Measurements from ENCODE around the gene MXRA8. TPM values are rescaled to one million over a fixed set of nuclear protein-coding genes. Genes with fewer than 3 reads are reported as not detected.
"Not testable (repeated sequence)": the region's sequence is repeated elsewhere in the genome, so short reads cannot be mapped to it uniquely, and the experiment has no call there.

The MXRA8 gene
- total RNA-seq, result under 1 TPM; 0.26 to 0.29 TPM
- polyA plus RNA-seq, result 0.61 TPM

- Mint-ChIP-seq H3K4me3 (peak within 1 kb of the TSS in 6 of 7 donors; percentile 23 to 75 (median 57)), H3K4me1 (peaks cover 3 to 24% (median 5%) of the 10 kb centered on the region in 3 donors), H3K9me3 (no peaks in the 10 kb centered on the region), H3K27me3 (peaks cover 10 to 24% of the 10 kb centered on the region in 2 donors), H3K36me3 (no peaks in the 10 kb centered on the region), H3K27ac (peak within 1 kb of the TSS in 3 of 8 donors; percentile 36 to 71 (median 50))
- no peak within 1 kb of the TSS for H3K4me3 ChIP-seq (ENCODE audit: low read length)
- ChIA-PET CTCF (interaction anchor here (2.2 kb wide), 1 partner anchor 14 kb away, joined by 9 read pairs; no protein-coding TSS in a partner anchor), POLR2A (interaction anchor here (0.6 kb wide), 2 partner anchors 41 to 242 kb away, joined by 3 read pairs; partner anchors contain the start of gene CCNL2)
- H3K9me3 ChIP-seq (ENCODE audit: low read length), result no peaks in the 10 kb centered on the region
- no peaks in the 10 kb centered on the region for H3K36me3 ChIP-seq (ENCODE audit: insufficient read depth, low read length)
- no peak for DNase-seq
- H3K27ac ChIP-seq (ENCODE audit: low read depth, low read length), result peak within 1 kb of the TSS; percentile 1
- H3K27me3 ChIP-seq (ENCODE audit: insufficient read depth, low read length, poor library complexity, severe bottlenecking), result no peaks in the 10 kb centered on the region
- H3K4me1 ChIP-seq (ENCODE audit: insufficient read depth, low read length), result peaks cover 17% of the 10 kb centered on the region
These were observed at the start of gene MXRA8 for GRCh38 chr1:1358433-1359271. MXRA8 (minus strand) TSS chr1:1358555; CDS start chr1:1358504, 51 bp downstream.

GRCh38 chr1:1407636-1408318 lies 49.4 kb upstream of the MXRA8 start:
- H3K36me3 Mint-ChIP-seq, result peaks cover 0 to 49% (median 10%) of the 10 kb centered on the region in 3 donors

GRCh38 chr1:1406821-1407635 lies 48.7 kb upstream of the MXRA8 start, which contains the start of gene MRPL20:
MRPL20 (minus strand) TSS chr1:1407293; CDS start chr1:1407217, 76 bp downstream.
- Histone ChIP-seq H3K4me1 (ENCODE audit: insufficient read depth, low read length) (peaks cover 39% of the 10 kb centered on the region), H3K36me3 (ENCODE audit: insufficient read depth, low read length) (peaks cover 33% of the 10 kb centered on the region), H3K4me3 (ENCODE audit: low read length) (peak within 1 kb of the TSS; percentile 94), H3K27ac (ENCODE audit: low read depth, low read length) (peak within 1 kb of the TSS; percentile 96), H3K9me3 (ENCODE audit: low read length) (no peaks in the 10 kb centered on the region), H3K27me3 (ENCODE audit: insufficient read depth, low read length, poor library complexity, severe bottlenecking) (no peaks in the 10 kb centered on the region)
- DNase-seq, result peak; percentile 94 to 97 (median 95)
- Mint-ChIP-seq H3K4me3 (peak within 1 kb of the TSS; percentile 90 to 97 (median 93)), H3K27me3 (no peaks in the 10 kb centered on the region), H3K9me3 (no peaks in the 10 kb centered on the region), H3K27ac (peak within 1 kb of the TSS; percentile 78 to 97 (median 92)), H3K4me1 (peaks cover 29 to 50% (median 36%) of the 10 kb centered on the region in 3 donors), H3K36me3 (peaks cover 0 to 56% (median 10%) of the 10 kb centered on the region in 3 donors)
- ChIA-PET POLR2A (interaction anchor here (0.8 to 2.8 kb wide), 6 partner anchors 8 to 104 kb away, joined by 3 to 25 read pairs (median 4); partner anchors contain the start of genes ATAD3A, AURKAIP1 and CCNL2), CTCF (interaction anchor here (1.1 to 1.7 kb wide), 3 partner anchors 8 to 97 kb away, joined by 3 to 5 read pairs (median 4); partner anchors contain the start of gene CCNL2)

More at GRCh38 chr1:1407636-1408318, 49.4 kb upstream of the MXRA8 start:
- Histone ChIP-seq H3K4me3 (ENCODE audit: low read length) (peak overlapping the region; percentile 94), H3K27ac (ENCODE audit: low read depth, low read length) (peak overlapping the region; percentile 96), H3K27me3 (ENCODE audit: insufficient read depth, low read length, poor library complexity, severe bottlenecking) (no peaks in the 10 kb centered on the region), H3K36me3 (ENCODE audit: insufficient read depth, low read length) (peaks cover 26% of the 10 kb centered on the region), H3K4me1 (ENCODE audit: insufficient read depth, low read length) (peaks cover 36% of the 10 kb centered on the region), H3K9me3 (ENCODE audit: low read length) (no peaks in the 10 kb centered on the region)
- DNase-seq, result peak in 1 of 5 donors; percentile 16
- Mint-ChIP-seq H3K4me3 (peak overlapping the region; percentile 78 to 96 (median 90)), H3K27me3 (no peaks in the 10 kb centered on the region), H3K27ac (peak overlapping the region; percentile 60 to 90 (median 85)), H3K4me1 (peaks cover 29 to 47% (median 36%) of the 10 kb centered on the region in 3 donors), H3K9me3 (peaks cover 0 to 2% (median 0%) of the 10 kb centered on the region in 5 donors)
- POLR2A ChIA-PET, result interaction anchor here (0.8 to 2.8 kb wide), 5 partner anchors 9 to 104 kb away, joined by 3 to 25 read pairs (median 5); partner anchors contain the start of genes ATAD3A, AURKAIP1 and CCNL2
- CTCF ChIA-PET, result interaction anchor here (1.0 to 1.7 kb wide), 5 partner anchors 9 to 97 kb away, joined by 3 to 5 read pairs (median 4); partner anchors contain the start of genes AURKAIP1 and CCNL2

GRCh38 chr1:1406101-1406820 lies 47.9 kb upstream of the MXRA8 start:
- Histone ChIP-seq H3K4me3 (ENCODE audit: low read length) (peak overlapping the region; percentile 94), H3K27ac (ENCODE audit: low read depth, low read length) (peak overlapping the region; percentile 96), H3K9me3 (ENCODE audit: low read length) (no peaks in the 10 kb centered on the region), H3K27me3 (ENCODE audit: insufficient read depth, low read length, poor library complexity, severe bottlenecking) (no peaks in the 10 kb centered on the region), H3K36me3 (ENCODE audit: insufficient read depth, low read length) (peaks cover 38% of the 10 kb centered on the region), H3K4me1 (ENCODE audit: insufficient read depth, low read length) (peaks cover 41% of the 10 kb centered on the region)
- ChIA-PET CTCF (interaction anchor here (1.1 to 1.7 kb wide), 2 partner anchors 33 to 35 kb away, joined by 3 to 4 read pairs; no protein-coding TSS in a partner anchor), POLR2A (interaction anchor here (1.0 to 2.8 kb wide), 3 partner anchors 20 to 105 kb away, joined by 4 to 16 read pairs (median 5); partner anchors contain the start of genes ATAD3A and AURKAIP1)
- peak overlapping the region; percentile 78 to 97 (median 90) for H3K27ac Mint-ChIP-seq
- no peaks in the 10 kb centered on the region for H3K9me3 Mint-ChIP-seq
- no peak for DNase-seq
- peaks cover 0 to 64% (median 10%) of the 10 kb centered on the region in 3 donors for H3K36me3 Mint-ChIP-seq
- H3K27me3 Mint-ChIP-seq, result no peaks in the 10 kb centered on the region
- peak overlapping the region; percentile 90 to 97 (median 93) for H3K4me3 Mint-ChIP-seq
- peaks cover 29 to 55% (median 37%) of the 10 kb centered on the region in 3 donors for H3K4me1 Mint-ChIP-seq

- Mint-ChIP-seq H3K9me3 (no peaks in the 10 kb centered on the region), H3K27ac (peak overlapping the region in 7 of 8 donors; percentile 2 to 87 (median 19)), H3K4me3 (peak overlapping the region; percentile 11 to 97 (median 28)), H3K36me3 (peaks cover 0 to 78% (median 10%) of the 10 kb centered on the region in 3 donors), H3K4me1 (peaks cover 34 to 63% (median 46%) of the 10 kb centered on the region in 3 donors), H3K27me3 (peaks cover 0 to 4% of the 10 kb centered on the region in 2 donors)
- Histone ChIP-seq H3K36me3 (ENCODE audit: insufficient read depth, low read length) (peaks cover 48% of the 10 kb centered on the region), H3K9me3 (ENCODE audit: low read length) (no peaks in the 10 kb centered on the region), H3K4me1 (ENCODE audit: insufficient read depth, low read length) (peaks cover 45% of the 10 kb centered on the region), H3K4me3 (ENCODE audit: low read length) (no peak overlapping the region), H3K27me3 (ENCODE audit: insufficient read depth, low read length, poor library complexity, severe bottlenecking) (no peaks in the 10 kb centered on the region), H3K27ac (ENCODE audit: low read depth, low read length) (no peak overlapping the region)
- POLR2A ChIA-PET, result no interaction called here
- DNase-seq, result no peak
- CTCF ChIA-PET, result interaction anchor here (1.2 kb wide), 1 partner anchor 37 kb away, joined by 3 read pairs; no protein-coding TSS in a partner anchor
These were observed 45.3 kb upstream of the MXRA8 start for GRCh38 chr1:1403653-1404052.

GRCh38 chr1:1402901-1403392 lies 44.6 kb upstream of the MXRA8 start:
- Mint-ChIP-seq H3K36me3 (peaks cover 0 to 81% (median 10%) of the 10 kb centered on the region in 3 donors), H3K4me1 (peaks cover 34 to 62% (median 44%) of the 10 kb centered on the region in 3 donors), H3K27ac (peak overlapping the region in 4 of 8 donors; percentile 2 to 97 (median 45)), H3K4me3 (peak overlapping the region in 4 of 7 donors; percentile 15 to 97 (median 38))
- H3K27me3 Mint-ChIP-seq; H3K4me3 ChIP-seq (ENCODE audit: low read length); DNase-seq; H3K27ac ChIP-seq (ENCODE audit: low read depth, low read length); H3K27me3 ChIP-seq (ENCODE audit: insufficient read depth, low read length, poor library complexity, severe bottlenecking); H3K9me3 Mint-ChIP-seq; H3K9me3 ChIP-seq (ENCODE audit: low read length): not testable (repeated sequence)
- H3K36me3 ChIP-seq (ENCODE audit: insufficient read depth, low read length), result peaks cover 53% of the 10 kb centered on the region
- H3K4me1 ChIP-seq (ENCODE audit: insufficient read depth, low read length), result peaks cover 44% of the 10 kb centered on the region
- CTCF ChIA-PET, result interaction anchor here (0.8 to 1.4 kb wide), 3 partner anchors 12 to 38 kb away, joined by 3 to 5 read pairs (median 3); partner anchors contain the start of gene AURKAIP1
- POLR2A ChIA-PET, result interaction anchor here (1.0 kb wide), 1 partner anchor 28 kb away, joined by 3 read pairs; the partner anchor contains the start of gene AURKAIP1

Measured in CD8-positive, alpha-beta memory T cell (primary cell).